Measurements from ENCODE around the gene VAV1.
"Not testable (repeated sequence)": the region's sequence is repeated elsewhere in the genome, so short reads cannot be mapped to it uniquely, and the experiment has no call there.

VAV1 gene

GRCh38 chr19:6821639-6822310 is 49.3 kb downstream of the VAV1 start:
- DNase-seq: no peak

DNA sequence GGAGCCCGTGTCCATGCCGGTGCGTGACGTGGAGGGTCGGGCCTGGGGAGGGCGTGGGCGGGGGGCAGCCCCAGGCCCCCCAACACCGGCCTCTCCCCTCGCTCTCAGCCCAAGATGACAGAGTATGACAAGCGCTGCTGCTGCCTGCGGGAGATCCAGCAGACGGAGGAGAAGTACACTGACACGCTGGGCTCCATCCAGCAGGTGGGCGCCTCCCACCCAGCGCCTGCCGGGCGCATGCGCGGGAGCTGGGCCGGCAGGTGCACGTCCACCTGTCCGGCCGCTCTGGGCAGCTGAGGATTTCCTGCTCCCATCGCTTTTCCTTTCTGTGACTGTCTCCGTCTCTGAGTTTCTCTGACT is 49.8 kb downstream of the VAV1 start:
- no peak for DNase-seq

- DNase-seq: no peak
Measured at GRCh38 chr19:6825076-6825774, 52.7 kb downstream of the VAV1 start.

- DNase-seq: no peak
Measured at GRCh38 chr19:6826281-6826920, 53.9 kb downstream of the VAV1 start.

- no peak for DNase-seq
Measured at GRCh38 chr19:6828306-6828697, 55.8 kb downstream of the VAV1 start.

- DNase-seq: peak; percentile 6
Measured at GRCh38 chr19:6828698-6829633, 56.5 kb downstream of the VAV1 start.

DNA sequence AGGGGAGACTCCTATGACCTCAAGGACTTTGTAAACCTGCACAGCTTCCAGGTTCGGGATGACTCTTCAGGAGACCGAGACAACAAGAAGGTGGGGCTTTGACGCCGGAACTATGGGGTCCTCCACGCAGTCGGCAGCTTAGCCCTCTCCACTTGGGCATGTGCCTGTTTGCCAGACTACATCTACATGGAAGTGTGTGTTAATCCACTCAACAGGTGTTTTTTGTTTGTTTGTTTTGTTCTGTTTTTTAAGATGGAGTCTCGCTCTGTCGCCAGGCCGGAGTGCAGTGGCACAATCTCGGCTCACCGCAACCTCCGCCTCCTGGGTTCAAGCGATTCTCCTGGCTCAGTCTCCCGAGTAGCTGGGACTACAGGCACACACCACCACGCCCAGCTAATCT is 57.3 kb downstream of the VAV1 start:
- not testable (repeated sequence) for DNase-seq

- not testable (repeated sequence) for DNase-seq
Measured at GRCh38 chr19:6831084-6831483, 58.6 kb downstream of the VAV1 start.

- no peak for DNase-seq
Measured at GRCh38 chr19:6832412-6832811, 59.9 kb downstream of the VAV1 start.

DNA sequence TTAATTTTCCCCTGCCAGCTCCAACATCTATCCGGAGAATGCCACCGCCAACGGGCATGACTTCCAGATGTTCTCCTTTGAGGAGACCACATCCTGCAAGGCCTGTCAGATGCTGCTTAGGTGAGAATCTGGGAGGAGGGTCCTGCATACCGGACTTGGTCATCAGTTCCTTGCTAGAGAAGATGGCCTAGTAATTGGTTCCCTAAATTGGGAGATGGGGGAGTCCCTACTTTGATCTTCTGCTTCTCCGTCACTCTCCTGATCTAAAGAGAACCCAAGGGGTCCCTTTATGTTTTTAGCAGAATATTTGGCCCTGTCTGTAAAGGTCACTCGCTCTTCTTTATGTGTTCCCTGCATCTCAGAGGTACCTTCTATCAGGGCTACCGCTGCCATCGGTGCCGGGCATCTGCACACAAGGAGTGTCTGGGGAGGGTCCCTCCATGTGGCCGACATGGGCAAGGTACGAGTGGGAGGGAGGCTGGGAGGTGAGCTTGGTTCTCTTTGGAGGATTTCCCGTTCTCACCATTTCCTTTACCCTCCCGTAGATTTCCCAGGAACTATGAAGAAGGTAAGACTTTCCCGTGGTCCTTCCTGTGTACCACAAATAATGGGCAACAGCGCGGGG is 60.8 kb downstream of the VAV1 start:
- no peak for DNase-seq

- no peak for DNase-seq
Measured at GRCh38 chr19:6834433-6834832, 61.9 kb downstream of the VAV1 start.

- DNase-seq: no peak
Measured at GRCh38 chr19:6835501-6835900, 63.0 kb downstream of the VAV1 start.

DNA sequence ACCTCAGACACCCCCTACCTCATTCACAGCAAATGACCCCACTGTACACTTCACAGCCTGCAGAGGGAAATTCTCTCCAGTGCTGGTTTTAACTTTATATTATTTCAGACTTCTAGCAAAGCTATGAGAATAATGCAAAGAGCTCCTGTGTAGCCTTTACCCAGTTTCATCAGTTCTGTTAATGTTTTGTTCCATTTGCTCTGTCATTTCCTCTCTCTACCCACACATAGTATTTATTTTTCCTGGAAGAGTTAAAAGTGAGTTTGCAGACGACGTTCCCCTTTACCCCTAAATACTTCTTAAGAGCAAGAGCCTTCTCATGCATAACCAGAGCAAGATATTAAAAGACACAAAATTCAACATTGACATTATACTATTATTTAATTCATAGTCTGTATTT is 65.0 kb downstream of the VAV1 start:
- no peak for DNase-seq

DNA sequence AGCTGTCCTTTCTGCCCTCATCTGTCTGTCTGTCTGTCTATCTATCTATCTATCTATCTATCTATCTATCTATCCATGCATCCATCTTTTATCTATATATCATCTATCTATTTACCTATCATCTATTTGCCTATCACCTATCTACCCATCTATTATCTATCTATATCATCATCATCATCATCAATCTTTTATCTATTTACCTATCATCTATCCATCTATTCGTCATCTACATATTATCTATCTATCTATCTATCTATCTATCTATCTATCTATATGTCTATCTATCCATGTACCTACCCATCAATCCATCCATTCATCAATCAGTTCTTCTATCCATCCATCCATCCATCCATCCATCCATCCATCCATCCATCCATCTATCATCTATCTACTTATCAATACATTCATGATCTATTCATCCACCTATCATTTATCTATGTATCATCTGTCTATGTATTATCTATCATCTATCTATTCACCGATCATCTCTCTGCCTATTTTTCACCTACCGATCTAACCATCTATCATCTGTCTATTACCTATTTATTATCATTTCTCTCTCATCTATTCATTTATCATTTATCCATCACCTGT is 65.7 kb downstream of the VAV1 start:
- DNase-seq: no peak

GRCh38 chr19:6842871-6843607 is 70.5 kb downstream of the VAV1 start:
- DNase-seq: no peak

- DNase-seq: no peak
Measured at GRCh38 chr19:6847828-6848200, 75.3 kb downstream of the VAV1 start.

DNA sequence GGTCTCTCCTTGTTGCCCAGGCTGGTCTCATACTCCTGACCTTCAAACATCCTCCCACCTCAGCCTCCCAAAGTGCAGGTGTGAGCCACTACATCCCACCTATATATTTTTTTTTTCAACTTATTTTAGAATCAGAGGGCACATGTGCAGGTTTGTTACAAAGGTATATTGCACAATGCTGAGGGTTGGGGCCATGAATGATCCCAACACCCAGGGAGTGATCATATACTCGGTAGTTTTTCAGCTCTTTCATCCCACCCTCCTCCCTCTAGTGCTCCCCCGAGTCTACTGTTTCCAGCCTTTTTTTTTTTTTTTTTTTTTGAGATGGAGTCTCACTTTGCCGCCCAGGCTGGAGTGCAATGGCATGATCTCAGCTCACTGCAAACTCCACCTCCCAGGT is 76.5 kb downstream of the VAV1 start:
- DNase-seq: no peak

- DNase-seq: no peak
Measured at GRCh38 chr19:6849876-6850275, 77.4 kb downstream of the VAV1 start.

GRCh38 chr19:6851359-6851758 is 78.9 kb downstream of the VAV1 start:
- DNase-seq: no peak

- no peak for DNase-seq
Measured at GRCh38 chr19:6852001-6852400, 79.5 kb downstream of the VAV1 start.

- DNase-seq: no peak
Measured at GRCh38 chr19:6853868-6854267, 81.4 kb downstream of the VAV1 start.

- DNase-seq: no peak
Measured at GRCh38 chr19:6854758-6855157, 82.2 kb downstream of the VAV1 start.
